K562 (cell line): ENCODE data around the gene TMEM150A. TPM values are rescaled to one million over a fixed set of nuclear protein-coding genes. Genes with fewer than 3 reads are reported as not detected.

Experiments
- KHSRP ChIP-seq: fragments of 450-650 bp; IDR thresholded peaks from 2 replicates; pipeline ENCODE4 v1.6.1; 2017
- LCOR ChIP-seq: sonication (generic); formaldehyde crosslinking; IDR thresholded peaks from 2 replicates; pipeline ENCODE4 v1.8.0; 2022; ENCODE audit warnings: mild to moderate bottlenecking, missing genetic modification reagents
- NKRF ChIP-seq: fragments of 450-650 bp; IDR thresholded peaks from 2 replicates; pipeline ENCODE4 v1.6.1; 2016; ENCODE audit warnings: borderline replicate concordance
- ZKSCAN3 ChIP-seq: fragments of 250-450 bp; sonication (Bioruptor Pico); IDR thresholded peaks from 2 replicates; pipeline ENCODE4 v1.4.0; 2020
- ZMIZ1 ChIP-seq, 2 experiments: fragments of 150-350 bp in 1 of 2; IDR thresholded peaks; 2 replicates each; pipeline ENCODE4 v1.6.1; 2012 to 2016; ENCODE audit warnings: low read depth in 2 of 2, low read length in 2 of 2, mild to moderate bottlenecking in 1 of 2, moderate library complexity in 1 of 2
- polyA plus RNA-seq, 8 experiments: library from polyadenylated mRNA; depleted of rRNA in 4 of 8; stranded (reverse) in 5 of 8; unstranded in 3 of 8; fragments of >200 nt; fragmentation: Nextera tagmentation in 2 of 8; fragmentation: Illumina TruSeq in 1 of 8; extraction: Ambion mirVana in 2 of 8; extraction: Trizol in 1 of 8; gene quantifications; 2 replicates each; pipeline versions ENCODE4 v1.2.1 to v1.2.3, GENCODE V29; 2011 to 2014; ENCODE audit warnings: inconsistent platforms in 1 of 8, missing spikeins in 1 of 8
- total RNA-seq, 7 experiments: library from RNA; depleted of rRNA in 6 of 7; stranded (reverse); fragments of >200 nt in 6 of 7; fragmentation: Illumina TruSeq in 2 of 7; extraction: Trizol in 2 of 7; gene quantifications; 2 replicates each; pipeline versions ENCODE4 v1.2.1 to v1.2.3, GENCODE V29; 2011 to 2021; ENCODE audit warnings: low replicate concordance in 1 of 7

Gene TMEM150A
- total and polyA plus RNA-seq, 9 of the 15 experiments (the other 6 are each of a cell fraction or from before 2014, with no cell fraction given): 3.9 to 17.1 (median 8.4) TPM

GRCh38 chr2:85607268-85608215 lies 5.0 kb upstream of the TMEM150A start (continued):
- no peak for TF ChIP-seq ZMIZ1 (IDR thresholded peaks at IDR 0.05; ENCODE audit: low read depth in 2 of 2, low read length in 2 of 2)
- no peak for TF ChIP-seq ZKSCAN3
- TF ChIP-seq KHSRP: no peak
- no peak for TF ChIP-seq LCOR (CRISPR knock-in tag)
- no peak for TF ChIP-seq NKRF
